Panc1 (cell line): ENCODE results near the gene ZNF669.
"Not testable (repeated sequence)": the region's sequence is repeated elsewhere in the genome, so short reads cannot be mapped to it uniquely, and the experiment has no call there.

Experiments
- POLR2AphosphoS5 ChIP-seq: IDR thresholded peaks from 2 replicates; pipeline ENCODE4 v1.6.1; 2012; ENCODE audit warnings: mild to moderate bottlenecking, low read depth, low read length, moderate library complexity
- SIN3A ChIP-seq: IDR thresholded peaks from 2 replicates; pipeline ENCODE4 v1.6.1; 2012; ENCODE audit warnings: low read depth, mild to moderate bottlenecking, low read length, moderate library complexity, borderline replicate concordance; ENCODE audit not compliant: insufficient read depth
- TF ChIP-seq, protein P1 (sequence below): fragments of 450-650 bp; IDR thresholded peaks from 2 replicates; pipeline ENCODE4 v1.5.1; 2017; ENCODE audit warnings: mild to moderate bottlenecking
- TF ChIP-seq, protein P2 (sequence below), 2 experiments: IDR thresholded peaks; 2 replicates each; pipeline ENCODE4 v1.6.1; 2011 to 2012; ENCODE audit warnings: low read depth in 2 of 2, control low read depth in 1 of 2, low read length in 1 of 2, mild to moderate bottlenecking in 1 of 2, moderate library complexity in 1 of 2; ENCODE audit not compliant: insufficient read depth in 1 of 2

GRCh38 chr1:247126166-247126565 is 22.0 kb upstream of the ZNF669 start:
- TF ChIP-seq, protein P1, sequence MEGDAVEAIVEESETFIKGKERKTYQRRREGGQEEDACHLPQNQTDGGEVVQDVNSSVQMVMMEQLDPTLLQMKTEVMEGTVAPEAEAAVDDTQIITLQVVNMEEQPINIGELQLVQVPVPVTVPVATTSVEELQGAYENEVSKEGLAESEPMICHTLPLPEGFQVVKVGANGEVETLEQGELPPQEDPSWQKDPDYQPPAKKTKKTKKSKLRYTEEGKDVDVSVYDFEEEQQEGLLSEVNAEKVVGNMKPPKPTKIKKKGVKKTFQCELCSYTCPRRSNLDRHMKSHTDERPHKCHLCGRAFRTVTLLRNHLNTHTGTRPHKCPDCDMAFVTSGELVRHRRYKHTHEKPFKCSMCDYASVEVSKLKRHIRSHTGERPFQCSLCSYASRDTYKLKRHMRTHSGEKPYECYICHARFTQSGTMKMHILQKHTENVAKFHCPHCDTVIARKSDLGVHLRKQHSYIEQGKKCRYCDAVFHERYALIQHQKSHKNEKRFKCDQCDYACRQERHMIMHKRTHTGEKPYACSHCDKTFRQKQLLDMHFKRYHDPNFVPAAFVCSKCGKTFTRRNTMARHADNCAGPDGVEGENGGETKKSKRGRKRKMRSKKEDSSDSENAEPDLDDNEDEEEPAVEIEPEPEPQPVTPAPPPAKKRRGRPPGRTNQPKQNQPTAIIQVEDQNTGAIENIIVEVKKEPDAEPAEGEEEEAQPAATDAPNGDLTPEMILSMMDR: not testable (repeated sequence)
- not testable (repeated sequence) for TF ChIP-seq POLR2AphosphoS5, SIN3A
- TF ChIP-seq, protein P2, sequence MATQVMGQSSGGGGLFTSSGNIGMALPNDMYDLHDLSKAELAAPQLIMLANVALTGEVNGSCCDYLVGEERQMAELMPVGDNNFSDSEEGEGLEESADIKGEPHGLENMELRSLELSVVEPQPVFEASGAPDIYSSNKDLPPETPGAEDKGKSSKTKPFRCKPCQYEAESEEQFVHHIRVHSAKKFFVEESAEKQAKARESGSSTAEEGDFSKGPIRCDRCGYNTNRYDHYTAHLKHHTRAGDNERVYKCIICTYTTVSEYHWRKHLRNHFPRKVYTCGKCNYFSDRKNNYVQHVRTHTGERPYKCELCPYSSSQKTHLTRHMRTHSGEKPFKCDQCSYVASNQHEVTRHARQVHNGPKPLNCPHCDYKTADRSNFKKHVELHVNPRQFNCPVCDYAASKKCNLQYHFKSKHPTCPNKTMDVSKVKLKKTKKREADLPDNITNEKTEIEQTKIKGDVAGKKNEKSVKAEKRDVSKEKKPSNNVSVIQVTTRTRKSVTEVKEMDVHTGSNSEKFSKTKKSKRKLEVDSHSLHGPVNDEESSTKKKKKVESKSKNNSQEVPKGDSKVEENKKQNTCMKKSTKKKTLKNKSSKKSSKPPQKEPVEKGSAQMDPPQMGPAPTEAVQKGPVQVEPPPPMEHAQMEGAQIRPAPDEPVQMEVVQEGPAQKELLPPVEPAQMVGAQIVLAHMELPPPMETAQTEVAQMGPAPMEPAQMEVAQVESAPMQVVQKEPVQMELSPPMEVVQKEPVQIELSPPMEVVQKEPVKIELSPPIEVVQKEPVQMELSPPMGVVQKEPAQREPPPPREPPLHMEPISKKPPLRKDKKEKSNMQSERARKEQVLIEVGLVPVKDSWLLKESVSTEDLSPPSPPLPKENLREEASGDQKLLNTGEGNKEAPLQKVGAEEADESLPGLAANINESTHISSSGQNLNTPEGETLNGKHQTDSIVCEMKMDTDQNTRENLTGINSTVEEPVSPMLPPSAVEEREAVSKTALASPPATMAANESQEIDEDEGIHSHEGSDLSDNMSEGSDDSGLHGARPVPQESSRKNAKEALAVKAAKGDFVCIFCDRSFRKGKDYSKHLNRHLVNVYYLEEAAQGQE (IDR thresholded peaks at IDR 0.05; ENCODE audit: insufficient read depth in 1 of 2, low read depth in 2 of 2, low read length in 1 of 2): not testable (repeated sequence)
